CD8-positive, alpha-beta memory T cell (primary cell): ENCODE results near the gene TXNDC12. TPM values are rescaled to one million over a fixed set of nuclear protein-coding genes. Genes with fewer than 3 reads are reported as not detected.
"Not testable (repeated sequence)": the region's sequence is repeated elsewhere in the genome, so short reads cannot be mapped to it uniquely, and the experiment has no call there.

Experiments used
- CTCF ChIA-PET: fragments of 350-600 bp; sonication (Branson Sonifier 250); formaldehyde crosslinking; loops from one replicate; lab custom pipeline; 2021; ENCODE audit warnings: antibody characterized with exemption; lab: Charles Lee
- POLR2A ChIA-PET: fragments of 350-600 bp; sonication (Branson Sonifier 250); formaldehyde crosslinking; loops from one replicate; lab custom pipeline; 2021; ENCODE audit warnings: antibody characterized with exemption; lab: Charles Lee
- DNase-seq, 5 donors: peaks; one replicate each; pipeline versions ENCODE4 v3.0.0 to v3.0.0-alpha.2; 2020 to 2022; ENCODE audit warnings: mixed read lengths in 1 of 5
- H3K27ac ChIP-seq: one replicate; pipeline ENCODE4 v1.7.0; 2013; ENCODE audit warnings: low read depth, mild to moderate bottlenecking, low read length, moderate library complexity
- H3K27me3 ChIP-seq: 2 replicates; pipeline ENCODE4 v1.7.0; 2013; ENCODE audit warnings: low read length, mild to moderate bottlenecking; ENCODE audit not compliant: insufficient read depth, poor library complexity, severe bottlenecking
- H3K36me3 ChIP-seq: 2 replicates; pipeline ENCODE4 v1.7.0; 2013; ENCODE audit warnings: mild to moderate bottlenecking, low read length, moderate library complexity; ENCODE audit not compliant: insufficient read depth
- H3K4me1 ChIP-seq: 2 replicates; pipeline ENCODE4 v1.7.0; 2013; ENCODE audit warnings: mild to moderate bottlenecking, low read length, moderate library complexity; ENCODE audit not compliant: insufficient read depth
- H3K4me3 ChIP-seq: 2 replicates; pipeline ENCODE4 v1.7.0; 2013; ENCODE audit warnings: mild to moderate bottlenecking, low read length
- H3K9me3 ChIP-seq: 2 replicates; pipeline ENCODE4 v1.7.0; 2013; ENCODE audit warnings: mild to moderate bottlenecking, low read length
- H3K27ac Mint-ChIP-seq, 8 donors: one replicate each; pipeline ENCODE4 v1.8.0; 2020 to 2021; ENCODE audit warnings: mixed read lengths in 8 of 8, mild to moderate bottlenecking in 6 of 8, inconsistent platforms in 3 of 8, moderate library complexity in 3 of 8
- H3K27me3 Mint-ChIP-seq, 2 donors: one replicate each; pipeline ENCODE4 v1.8.0; 2020 to 2021; ENCODE audit warnings: mixed read lengths in 2 of 2, mild to moderate bottlenecking in 1 of 2, moderate library complexity in 1 of 2
- H3K36me3 Mint-ChIP-seq, 3 donors: one replicate each; pipeline ENCODE4 v1.8.0; 2020 to 2021; ENCODE audit warnings: mixed read lengths in 3 of 3, inconsistent platforms in 1 of 3, mild to moderate bottlenecking in 1 of 3
- H3K4me1 Mint-ChIP-seq, 3 donors: one replicate each; pipeline ENCODE4 v1.8.0; 2020 to 2021; ENCODE audit warnings: mixed read lengths in 3 of 3, inconsistent platforms in 1 of 3, mild to moderate bottlenecking in 1 of 3
- H3K4me3 Mint-ChIP-seq, 7 donors: one replicate each; pipeline ENCODE4 v1.8.0; 2020 to 2021; ENCODE audit warnings: mixed read lengths in 7 of 7, mild to moderate bottlenecking in 6 of 7, moderate library complexity in 4 of 7, inconsistent platforms in 2 of 7
- H3K9me3 Mint-ChIP-seq, 5 donors: one replicate each; pipeline ENCODE4 v1.8.0; 2020 to 2022; ENCODE audit warnings: mixed read lengths in 5 of 5, mild to moderate bottlenecking in 3 of 5, moderate library complexity in 2 of 5, inconsistent platforms in 1 of 5
- polyA plus RNA-seq: library from polyadenylated mRNA; unstranded; fragments of 300-500 nt; fragmentation: Illumina TruSeq; gene quantifications from one replicate; pipeline ENCODE4 v1.2.3, GENCODE V29; 2021
- total RNA-seq, 2 experiments: library from RNA; stranded (reverse); gene quantifications; one replicate each; pipeline ENCODE4 v1.2.3, GENCODE V29; 2021

Gene TXNDC12
- total and polyA plus RNA-seq, 3 experiments from 2014 or later: 29.9 to 86.5 (median 34.7) TPM

DNA sequence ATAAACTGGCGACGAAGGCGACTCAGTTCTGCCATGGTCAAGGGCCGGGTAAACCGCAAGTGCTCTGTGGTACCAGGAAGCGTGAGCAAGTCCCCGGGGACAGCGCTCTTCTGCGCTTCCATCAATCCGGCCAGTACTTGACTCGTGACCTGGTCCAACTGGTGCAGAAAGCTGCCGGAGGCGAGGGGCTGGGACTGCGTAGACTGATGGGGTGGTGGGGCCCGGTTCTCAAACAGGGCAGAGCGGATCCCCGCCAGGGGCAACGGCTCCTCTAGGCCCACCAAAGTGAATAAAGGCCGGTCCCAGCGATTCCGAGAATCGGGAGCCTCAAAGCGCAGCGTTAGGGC is 22.2 kb downstream of the TXNDC12 start:
- Mint-ChIP-seq H3K36me3 (peaks cover 0 to 49% (median 12%) of the 10 kb centered on the region in 3 donors), H3K4me3 (peak overlapping the region; percentile 93 to 99 (median 93)), H3K27ac (peak overlapping the region; percentile 90 to 98 (median 96)), H3K27me3 (peaks cover 0 to 3% of the 10 kb centered on the region in 2 donors), H3K9me3 (no peaks in the 10 kb centered on the region), H3K4me1 (peaks cover 37 to 49% (median 47%) of the 10 kb centered on the region in 3 donors)
- peak overlapping the region; percentile 91 for H3K27ac ChIP-seq
- peak in 1 of 5 donors; percentile 48 for DNase-seq
- peaks cover 30% of the 10 kb centered on the region for H3K4me1 ChIP-seq
- no peaks in the 10 kb centered on the region for H3K27me3 ChIP-seq
- H3K36me3 ChIP-seq: no peaks in the 10 kb centered on the region
- H3K9me3 ChIP-seq: no peaks in the 10 kb centered on the region
- POLR2A ChIA-PET: interaction anchor here (0.5 to 1.7 kb wide), 4 partner anchors 20 to 372 kb away, joined by 4 to 23 read pairs (median 5); partner anchors contain the start of genes BTF3L4, ORC1, PRPF38A and TXNDC12
- peak overlapping the region; percentile 74 for H3K4me3 ChIP-seq
- CTCF ChIA-PET: interaction anchor here (0.9 to 1.4 kb wide), 3 partner anchors 22 to 153 kb away, joined by 3 to 5 read pairs (median 3); partner anchors contain the start of genes BTF3L4 and TXNDC12

- H3K27me3 ChIP-seq: no peaks in the 10 kb centered on the region
- Mint-ChIP-seq H3K4me1 (peaks cover 37 to 49% (median 47%) of the 10 kb centered on the region in 3 donors), H3K9me3 (no peaks in the 10 kb centered on the region), H3K27ac (peak overlapping the region; percentile 36 to 98 (median 94)), H3K27me3 (peaks cover 0 to 2% of the 10 kb centered on the region in 2 donors), H3K36me3 (peaks cover 0 to 47% (median 12%) of the 10 kb centered on the region in 3 donors), H3K4me3 (peak overlapping the region; percentile 93 to 99 (median 93))
- CTCF ChIA-PET: interaction anchor here (1.4 kb wide), 1 partner anchor 24 kb away, joined by 3 read pairs; the partner anchor contains the start of gene BTF3L4
- H3K4me3 ChIP-seq: peak overlapping the region; percentile 74
- DNase-seq: peak in 1 of 5 donors; percentile 2
- POLR2A ChIA-PET: interaction anchor here (0.5 to 1.7 kb wide), 2 partner anchors 24 to 331 kb away, joined by 5 to 23 read pairs; partner anchors contain the start of genes BTF3L4 and TXNDC12
- H3K36me3 ChIP-seq: no peaks in the 10 kb centered on the region
- peak overlapping the region; percentile 91 for H3K27ac ChIP-seq
- H3K4me1 ChIP-seq: peaks cover 30% of the 10 kb centered on the region
- H3K9me3 ChIP-seq: no peaks in the 10 kb centered on the region
Measured at GRCh38 chr1:52032124-52032784, 22.7 kb downstream of the TXNDC12 start.

- H3K4me1 Mint-ChIP-seq: peaks cover 32 to 44% (median 42%) of the 10 kb centered on the region in 3 donors
- H3K27me3 Mint-ChIP-seq, H3K36me3 ChIP-seq, CTCF ChIA-PET, DNase-seq, POLR2A ChIA-PET, H3K9me3 Mint-ChIP-seq, H3K4me3 Mint-ChIP-seq, H3K4me3 ChIP-seq, H3K27ac ChIP-seq, H3K9me3 ChIP-seq, H3K27me3 ChIP-seq: not testable (repeated sequence)
- peak overlapping the region in 1 of 8 donors; percentile 15 for H3K27ac Mint-ChIP-seq
- peaks cover 0 to 62% (median 17%) of the 10 kb centered on the region in 3 donors for H3K36me3 Mint-ChIP-seq
- peaks cover 25% of the 10 kb centered on the region for H3K4me1 ChIP-seq
Measured at GRCh38 chr1:52028839-52029238, 26.2 kb downstream of the TXNDC12 start.

GRCh38 chr1:52028328-52028727 is 26.7 kb downstream of the TXNDC12 start:
- no peaks in the 10 kb centered on the region for H3K9me3 ChIP-seq
- DNase-seq: no peak
- Mint-ChIP-seq H3K4me1 (peaks cover 28 to 39% (median 37%) of the 10 kb centered on the region in 3 donors), H3K4me3 (no peak overlapping the region), H3K36me3 (peaks cover 5 to 62% (median 20%) of the 10 kb centered on the region in 3 donors), H3K9me3 (no peaks in the 10 kb centered on the region), H3K27me3 (peaks cover 0 to 2% of the 10 kb centered on the region in 2 donors), H3K27ac (no peak overlapping the region)
- peaks cover 23% of the 10 kb centered on the region for H3K4me1 ChIP-seq
- H3K4me3 ChIP-seq: no peak overlapping the region
- H3K27ac ChIP-seq: no peak overlapping the region
- peaks cover 5% of the 10 kb centered on the region for H3K36me3 ChIP-seq
- POLR2A ChIA-PET: no interaction called here
- H3K27me3 ChIP-seq: no peaks in the 10 kb centered on the region
- CTCF ChIA-PET: no interaction called here

DNA sequence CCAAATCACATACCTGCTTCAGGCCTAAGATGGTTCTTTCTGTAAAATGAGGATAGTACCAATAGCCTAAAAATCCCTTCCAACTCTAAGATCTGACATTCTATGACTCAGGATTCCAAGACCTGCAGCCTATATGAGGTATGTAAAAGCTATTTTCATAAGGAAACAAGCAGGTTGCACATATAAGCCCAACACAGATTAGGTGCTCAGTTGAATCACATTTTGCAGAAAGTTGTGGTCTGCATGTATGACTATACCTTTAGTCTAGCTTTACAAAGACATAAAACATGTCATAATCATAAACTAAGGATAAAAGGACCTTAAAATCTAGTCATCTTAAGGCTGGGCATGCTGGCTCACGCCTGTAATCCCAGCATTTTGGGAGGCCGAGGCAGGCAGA is 28.7 kb downstream of the TXNDC12 start:
- CTCF ChIA-PET: no interaction called here
- Mint-ChIP-seq H3K27me3 (peaks cover 0 to 2% of the 10 kb centered on the region in 2 donors), H3K4me3 (no peak overlapping the region), H3K36me3 (peaks cover 13 to 61% (median 27%) of the 10 kb centered on the region in 3 donors), H3K9me3 (no peaks in the 10 kb centered on the region), H3K27ac (no peak overlapping the region), H3K4me1 (peaks cover 13 to 23% (median 20%) of the 10 kb centered on the region in 3 donors)
- Histone ChIP-seq H3K4me3 (no peak overlapping the region), H3K27me3 (no peaks in the 10 kb centered on the region), H3K9me3 (no peaks in the 10 kb centered on the region), H3K36me3 (peaks cover 5% of the 10 kb centered on the region), H3K27ac (no peak overlapping the region), H3K4me1 (peaks cover 7% of the 10 kb centered on the region)
- no peak for DNase-seq
- POLR2A ChIA-PET: no interaction called here

- Mint-ChIP-seq H3K36me3 (peaks cover 13 to 64% (median 33%) of the 10 kb centered on the region in 3 donors), H3K4me1 (peaks cover 0 to 6% (median 5%) of the 10 kb centered on the region in 3 donors), H3K27ac (no peak overlapping the region), H3K4me3 (no peak overlapping the region), H3K9me3 (no peaks in the 10 kb centered on the region), H3K27me3 (no peaks in the 10 kb centered on the region)
- POLR2A ChIA-PET: interaction anchor here (0.7 kb wide), 1 partner anchor 389 kb away, joined by 12 read pairs; no protein-coding TSS in a partner anchor
- Histone ChIP-seq H3K27ac (no peak overlapping the region), H3K36me3 (peaks cover 12% of the 10 kb centered on the region), H3K4me1 (no peaks in the 10 kb centered on the region), H3K4me3 (no peak overlapping the region), H3K27me3 (no peaks in the 10 kb centered on the region), H3K9me3 (no peaks in the 10 kb centered on the region)
- DNase-seq: no peak
- CTCF ChIA-PET: no interaction called here
Measured at GRCh38 chr1:52022133-52022532, 32.9 kb downstream of the TXNDC12 start.

- no peaks in the 10 kb centered on the region for H3K9me3 ChIP-seq
- Mint-ChIP-seq H3K27ac (no peak overlapping the region), H3K4me1 (no peaks in the 10 kb centered on the region), H3K4me3 (no peak overlapping the region), H3K9me3 (no peaks in the 10 kb centered on the region), H3K27me3 (peaks cover 20 to 31% of the 10 kb centered on the region in 2 donors), H3K36me3 (no peaks in the 10 kb centered on the region)
- no peak overlapping the region for H3K4me3 ChIP-seq
- DNase-seq: no peak
- H3K27ac ChIP-seq: no peak overlapping the region
- H3K36me3 ChIP-seq: no peaks in the 10 kb centered on the region
- no peaks in the 10 kb centered on the region for H3K4me1 ChIP-seq
- CTCF ChIA-PET: interaction anchor here (1.0 kb wide), 1 partner anchor 112 kb away, joined by 3 read pairs; no protein-coding TSS in a partner anchor
- H3K27me3 ChIP-seq: no peaks in the 10 kb centered on the region
- POLR2A ChIA-PET: no interaction called here
Measured at GRCh38 chr1:52008071-52008809, 46.8 kb downstream of the TXNDC12 start.
